Muscle of leg (tissue), 11 donors: ENCODE data around the gene ZKSCAN7. TPM values are rescaled to one million over a fixed set of nuclear protein-coding genes. Genes with fewer than 3 reads are reported as not detected.
"Not testable (repeated sequence)": the region's sequence is repeated elsewhere in the genome, so short reads cannot be mapped to it uniquely, and the experiment has no call there.

Experiments used
- DNase-seq: peaks from one replicate; pipeline ENCODE4 v3.0.0; 2013
- H3K27ac ChIP-seq: one replicate; pipeline ENCODE4 v1.5.1; 2013; ENCODE audit warnings: mild to moderate bottlenecking, low read length, control low read depth
- H3K27me3 ChIP-seq: one replicate; pipeline ENCODE4 v1.6.1; 2013; ENCODE audit warnings: low read length; ENCODE audit not compliant: control insufficient read depth, insufficient read depth
- H3K36me3 ChIP-seq: one replicate; pipeline ENCODE4 v1.6.1; 2013; ENCODE audit warnings: low read length; ENCODE audit not compliant: control insufficient read depth, insufficient read depth
- H3K4me1 ChIP-seq: one replicate; pipeline ENCODE4 v1.6.1; 2013; ENCODE audit warnings: low read length; ENCODE audit not compliant: control insufficient read depth, insufficient read depth
- H3K4me3 ChIP-seq: one replicate; pipeline ENCODE4 v1.5.1; 2013; ENCODE audit warnings: low read length, control low read depth
- H3K9me3 ChIP-seq: replicated peaks from 2 replicates; pipeline ENCODE4 v1.6.1; 2013; ENCODE audit warnings: low read depth, low read length; ENCODE audit not compliant: control insufficient read depth
- WGBS: methylation state at CpG from one replicate; pipeline ENCODE4 v1.1.5; 2013; ENCODE audit warnings: missing lambda C conversion rate; ENCODE audit not compliant: insufficient coverage; 5-methylcytosine and 5-hydroxymethylcytosine counted together
- polyA plus RNA-seq, 8 donors: library from polyadenylated mRNA; unstranded; fragments of 120-200 nt; gene quantifications; one replicate each; pipeline versions ENCODE4 v1.2.1 to v1.2.3, GENCODE V29; 2013; ENCODE audit warnings: inconsistent platforms in 1 of 8, low replicate concordance in 1 of 8; ENCODE audit not compliant: insufficient read length in 8 of 8, insufficient read depth in 1 of 8
- total RNA-seq: library from RNA; stranded (reverse); fragments of 120-200 nt; gene quantifications from one replicate; pipeline ENCODE4 v1.2.4, GENCODE V29; 2013

ZKSCAN7 gene
- total and polyA plus RNA-seq, 9 donors, result 5.7 to 10.9 (median 7.1) TPM

- Histone ChIP-seq H3K9me3 (no peaks in the 10 kb centered on the region), H3K36me3 (no peaks in the 10 kb centered on the region), H3K4me3 (no peak overlapping the region), H3K27ac (no peak overlapping the region), H3K4me1 (no peaks in the 10 kb centered on the region), H3K27me3 (peaks cover 7% of the 10 kb centered on the region)
- no CpG with 5 or more reads among the region's 3 CpGs for WGBS
- DNase-seq, result no peak
Observed at GRCh38 chr3:44521721-44522120, 33.3 kb upstream of the ZKSCAN7 start.

GRCh38 chr3:44522494-44522933 lies 32.5 kb upstream of the ZKSCAN7 start:
- Histone ChIP-seq H3K27me3 (peaks cover 7% of the 10 kb centered on the region), H3K4me1 (no peaks in the 10 kb centered on the region), H3K4me3 (no peak overlapping the region), H3K9me3 (no peaks in the 10 kb centered on the region), H3K27ac (no peak overlapping the region), H3K36me3 (no peaks in the 10 kb centered on the region)
- 38% methylated on average over 7 of the region's 7 CpGs for WGBS
- DNase-seq, result no peak

GRCh38 chr3:44525060-44525459 lies 29.9 kb upstream of the ZKSCAN7 start:
- Histone ChIP-seq H3K4me1 (no peaks in the 10 kb centered on the region), H3K9me3 (no peaks in the 10 kb centered on the region), H3K27ac (no peak overlapping the region), H3K4me3 (no peak overlapping the region), H3K27me3 (peaks cover 4% of the 10 kb centered on the region), H3K36me3 (no peaks in the 10 kb centered on the region)
- DNase-seq, result no peak
- WGBS, result 93% methylated on average over 3 of the region's 5 CpGs

GRCh38 chr3:44529927-44530326 lies 25.1 kb upstream of the ZKSCAN7 start:
- WGBS, result no CpG with 5 or more reads among the region's 1 CpG
- Histone ChIP-seq H3K4me3 (no peak overlapping the region), H3K27me3 (no peaks in the 10 kb centered on the region), H3K27ac (no peak overlapping the region), H3K4me1 (no peaks in the 10 kb centered on the region), H3K36me3 (no peaks in the 10 kb centered on the region), H3K9me3 (no peaks in the 10 kb centered on the region)
- DNase-seq, result no peak

- no CpG with 5 or more reads among the region's 2 CpGs for WGBS
- H3K4me3 ChIP-seq, result no peak overlapping the region
- H3K9me3 ChIP-seq, result no peaks in the 10 kb centered on the region
- no peak for DNase-seq
- H3K4me1 ChIP-seq, result no peaks in the 10 kb centered on the region
- H3K27me3 ChIP-seq, result no peaks in the 10 kb centered on the region
- no peak overlapping the region for H3K27ac ChIP-seq
- H3K36me3 ChIP-seq, result no peaks in the 10 kb centered on the region
Observed at GRCh38 chr3:44530911-44531310, 24.1 kb upstream of the ZKSCAN7 start.

- not testable (repeated sequence) for DNase-seq, H3K27me3 ChIP-seq, H3K4me1 ChIP-seq, H3K36me3 ChIP-seq, H3K27ac ChIP-seq, H3K9me3 ChIP-seq, H3K4me3 ChIP-seq
- 19% methylated on average over 3 of the region's 4 CpGs for WGBS
Observed at GRCh38 chr3:44534659-44535058, 20.3 kb upstream of the ZKSCAN7 start.

GRCh38 chr3:44535364-44535763 lies 19.6 kb upstream of the ZKSCAN7 start:
- Histone ChIP-seq H3K27ac (no peak overlapping the region), H3K27me3 (no peaks in the 10 kb centered on the region), H3K4me1 (no peaks in the 10 kb centered on the region), H3K9me3 (no peaks in the 10 kb centered on the region), H3K36me3 (no peaks in the 10 kb centered on the region), H3K4me3 (no peak overlapping the region)
- no peak for DNase-seq
- WGBS, result no CpG with 5 or more reads among the region's 1 CpG

- not testable (repeated sequence) for H3K27ac ChIP-seq, H3K4me3 ChIP-seq, H3K36me3 ChIP-seq, DNase-seq, H3K27me3 ChIP-seq, H3K4me1 ChIP-seq, H3K9me3 ChIP-seq
- WGBS, result no CpG with 5 or more reads among the region's 1 CpG
Observed at GRCh38 chr3:44544811-44545210, 10.2 kb upstream of the ZKSCAN7 start.

GRCh38 chr3:44555723-44556122 lies 730 bp downstream of the ZKSCAN7 start:
- H3K9me3 ChIP-seq, result peaks cover 3% of the 10 kb centered on the region
- DNase-seq, result peak; percentile 3
- peaks cover 13% of the 10 kb centered on the region for H3K4me1 ChIP-seq
- no peak overlapping the region for H3K27ac ChIP-seq
- WGBS, result 0% methylated on average over 1 of the region's 5 CpGs
- H3K27me3 ChIP-seq, result peaks cover 17% of the 10 kb centered on the region
- H3K4me3 ChIP-seq, result peak overlapping the region; percentile 89
- peaks cover 19% of the 10 kb centered on the region for H3K36me3 ChIP-seq

- H3K4me3 ChIP-seq, result no peak overlapping the region
- peaks cover 3% of the 10 kb centered on the region for H3K9me3 ChIP-seq
- H3K36me3 ChIP-seq, result peaks cover 28% of the 10 kb centered on the region
- peaks cover 13% of the 10 kb centered on the region for H3K4me1 ChIP-seq
- DNase-seq, result no peak
- over 99% methylated on average over 9 of the region's 9 CpGs for WGBS
- H3K27ac ChIP-seq, result no peak overlapping the region
- H3K27me3 ChIP-seq, result peaks cover 7% of the 10 kb centered on the region
Observed at GRCh38 chr3:44557074-44557473, 2.1 kb downstream of the ZKSCAN7 start.

- DNase-seq, result no peak
- no CpG with 5 or more reads among the region's 1 CpG for WGBS
- H3K27ac ChIP-seq, result no peak overlapping the region
- H3K4me1 ChIP-seq, result peaks cover 3% of the 10 kb centered on the region
- H3K27me3 ChIP-seq, result no peaks in the 10 kb centered on the region
- peaks cover 2% of the 10 kb centered on the region for H3K9me3 ChIP-seq
- no peak overlapping the region for H3K4me3 ChIP-seq
- peaks cover 42% of the 10 kb centered on the region for H3K36me3 ChIP-seq
Observed at GRCh38 chr3:44561076-44561475, 6.1 kb downstream of the ZKSCAN7 start.
